ENCODE results near the gene PAPSS1. TPM values are rescaled to one million over a fixed set of nuclear protein-coding genes. Genes with fewer than 3 reads are reported as not detected.
"Not testable (repeated sequence)": the region's sequence is repeated elsewhere in the genome, so short reads cannot be mapped to it uniquely, and the experiment has no call there.

The PAPSS1 gene
- total and polyA plus RNA-seq, 4 experiments from 2014 or later = 23.0 to 38.6 (median 28.7) TPM

DNA sequence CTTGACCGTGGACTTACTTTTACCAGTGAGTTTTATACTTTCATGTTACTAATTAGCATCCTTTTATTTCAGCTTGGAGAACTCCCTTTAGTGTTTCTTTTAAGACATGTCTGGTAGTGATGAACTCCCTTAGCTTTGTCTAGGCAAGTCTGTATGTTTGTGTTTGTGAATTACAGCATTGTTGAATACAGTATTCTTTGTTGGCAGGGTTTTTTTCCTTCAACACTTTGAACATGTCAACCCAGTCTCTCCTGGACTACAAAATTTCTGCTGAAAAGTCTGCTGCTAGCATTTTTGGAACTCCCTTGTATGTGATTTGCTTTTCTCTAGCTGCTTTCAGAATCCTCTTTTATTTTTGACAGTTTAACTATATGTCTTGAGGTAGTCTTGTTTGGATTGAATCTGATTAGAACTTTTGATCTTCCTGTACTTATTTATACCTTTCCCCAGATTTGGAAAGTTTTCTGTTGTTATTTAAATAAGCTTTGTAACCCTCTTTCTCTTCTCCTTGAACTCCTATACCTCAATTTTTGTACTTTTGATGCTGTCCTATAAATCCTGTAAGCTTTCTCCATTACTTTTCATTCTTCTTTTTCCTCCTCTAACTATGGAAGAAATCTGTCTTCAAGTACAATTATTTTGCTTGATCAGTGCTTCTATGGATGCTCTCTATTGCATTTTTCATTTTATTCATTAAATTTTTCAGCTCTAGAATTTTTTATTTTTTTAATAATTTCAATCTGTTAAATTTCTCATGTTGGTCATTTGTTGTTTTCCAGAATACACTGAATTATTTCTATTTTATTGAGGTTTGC lies 14.1 kb downstream of the PAPSS1 start:
- DNase-seq = no peak
- Mint-ChIP-seq H3K36me3 (peaks cover 45 to 54% of the 10 kb centered on the region in 2 donors), H3K4me1 (peaks cover 11 to 32% (median 17%) of the 10 kb centered on the region in 4 donors), H3K27ac (peak overlapping the region in 1 of 7 donors; percentile 57), H3K27me3 (no peaks in the 10 kb centered on the region), H3K4me3 (no peak overlapping the region), H3K9me3 (peaks cover 5 to 53% (median 24%) of the 10 kb centered on the region in 8 donors)
- no peak overlapping the region for H3K4me3 ChIP-seq (ENCODE audit: low read length in 2 of 2)
- H3K4me1 ChIP-seq (ENCODE audit: insufficient read depth, low read length) = no peaks in the 10 kb centered on the region
- H3K36me3 ChIP-seq (ENCODE audit: insufficient read depth, low read length) = no peaks in the 10 kb centered on the region
- H3K27me3 ChIP-seq (ENCODE audit: insufficient read depth, low read length) = no peaks in the 10 kb centered on the region
- intact Hi-C loops (cut with micrococcal nuclease) = no loop called here
- ChIA-PET CTCF (ENCODE audit: partially characterized antibody) (interaction anchor here (0.8 kb wide), 1 partner anchor 313 kb away, joined by 3 read pairs; no protein-coding TSS in a partner anchor), POLR2A (ENCODE audit: partially characterized antibody) (interaction anchor here (2.2 kb wide), 1 partner anchor 15 kb away, joined by 6 read pairs; the partner anchor contains the start of gene PAPSS1)
- peaks cover 5 to 10% of the 10 kb centered on the region in 2 donors for H3K9me3 ChIP-seq (ENCODE audit: control insufficient read depth in 1 of 2, low read length in 2 of 2)
- H3K27ac ChIP-seq (ENCODE audit: low read depth, low read length) = no peak overlapping the region

DNA sequence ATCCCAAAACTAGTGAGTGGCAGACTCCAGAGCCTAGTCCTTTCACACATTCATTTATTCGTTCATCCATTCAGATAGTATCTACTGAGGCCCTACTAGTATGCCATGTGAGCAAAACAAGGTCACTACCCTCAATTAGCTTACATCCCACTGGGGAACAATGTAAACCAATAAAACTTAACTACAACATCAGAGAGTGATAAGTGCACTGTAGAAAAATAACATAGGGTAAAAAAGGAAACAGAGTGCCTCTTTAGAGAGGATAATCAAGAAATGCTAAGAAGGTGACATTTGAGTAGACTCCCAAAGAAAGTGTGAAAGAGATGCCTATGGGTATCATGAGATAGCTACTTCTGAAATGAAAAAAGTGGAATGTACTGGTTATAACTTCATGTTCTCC lies 18.5 kb downstream of the PAPSS1 start:
- DNase-seq = no peak
- no peaks in the 10 kb centered on the region for H3K27me3 Mint-ChIP-seq
- H3K4me3 Mint-ChIP-seq = no peak overlapping the region
- H3K4me3 ChIP-seq (ENCODE audit: low read length in 2 of 2) = no peak overlapping the region
- CTCF ChIA-PET (ENCODE audit: partially characterized antibody) = no interaction called here
- H3K27ac Mint-ChIP-seq = peak overlapping the region in 1 of 7 donors; percentile 11
- POLR2A ChIA-PET (ENCODE audit: partially characterized antibody) = no interaction called here
- H3K4me1 ChIP-seq (ENCODE audit: insufficient read depth, low read length) = no peaks in the 10 kb centered on the region
- peaks cover 56 to 63% of the 10 kb centered on the region in 2 donors for H3K36me3 Mint-ChIP-seq
- no peaks in the 10 kb centered on the region for H3K27me3 ChIP-seq (ENCODE audit: insufficient read depth, low read length)
- intact Hi-C loops (cut with micrococcal nuclease) = no loop called here
- peaks cover 2 to 7% of the 10 kb centered on the region in 2 donors for H3K9me3 ChIP-seq (ENCODE audit: control insufficient read depth in 1 of 2, low read length in 2 of 2)
- H3K27ac ChIP-seq (ENCODE audit: low read depth, low read length) = no peak overlapping the region
- peaks cover 6 to 17% (median 10%) of the 10 kb centered on the region in 4 donors for H3K4me1 Mint-ChIP-seq
- H3K9me3 Mint-ChIP-seq = peaks cover 0 to 33% (median 17%) of the 10 kb centered on the region in 8 donors
- H3K36me3 ChIP-seq (ENCODE audit: insufficient read depth, low read length) = no peaks in the 10 kb centered on the region

DNA sequence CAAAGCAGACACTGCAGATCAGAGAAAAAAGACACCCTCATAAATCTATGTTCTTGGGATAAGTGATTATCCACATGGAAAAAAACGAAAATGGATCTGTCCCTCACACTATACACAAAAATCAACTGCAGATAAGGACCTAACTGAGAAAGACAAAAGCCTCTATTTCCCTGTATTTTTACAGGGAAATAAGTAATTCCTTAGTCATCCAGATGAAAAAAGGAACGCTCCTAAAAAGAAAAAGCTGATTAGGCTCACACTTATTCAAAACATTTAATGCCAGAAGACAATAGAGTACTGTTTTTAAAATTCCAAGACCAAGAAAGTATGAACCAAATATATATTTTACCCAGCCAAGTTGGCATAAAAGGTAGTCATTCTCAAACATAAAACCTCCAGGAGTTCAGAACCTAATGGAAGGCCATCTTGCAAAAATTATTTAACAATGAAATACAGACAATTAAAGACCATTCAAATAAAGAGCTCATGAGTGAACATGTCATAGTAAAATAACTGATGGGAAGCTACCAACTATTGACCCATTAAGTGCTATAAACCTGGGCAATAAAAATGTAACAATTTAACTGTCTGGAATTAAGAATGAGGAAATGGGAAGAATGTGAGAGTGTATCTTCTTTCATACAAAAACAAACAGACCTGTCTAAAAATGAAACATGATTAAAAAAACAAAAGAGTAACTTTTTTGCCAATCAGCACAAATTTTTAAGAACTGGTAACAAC lies 20.4 kb downstream of the PAPSS1 start:
- no peaks in the 10 kb centered on the region for H3K27me3 Mint-ChIP-seq
- POLR2A ChIA-PET (ENCODE audit: partially characterized antibody) = no interaction called here
- H3K4me3 Mint-ChIP-seq = no peak overlapping the region
- intact Hi-C loops (cut with micrococcal nuclease) = loop anchor here (10.0 kb wide), 1 partner anchor 65 kb away; no protein-coding TSS in a partner anchor
- H3K9me3 ChIP-seq (ENCODE audit: control insufficient read depth in 1 of 2, low read length in 2 of 2) = no peaks in the 10 kb centered on the region
- no peak for DNase-seq
- H3K27me3 ChIP-seq (ENCODE audit: insufficient read depth, low read length) = no peaks in the 10 kb centered on the region
- H3K27ac Mint-ChIP-seq = no peak overlapping the region
- H3K36me3 ChIP-seq (ENCODE audit: insufficient read depth, low read length) = no peaks in the 10 kb centered on the region
- CTCF ChIA-PET (ENCODE audit: partially characterized antibody) = no interaction called here
- peaks cover 0 to 15% (median 3%) of the 10 kb centered on the region in 8 donors for H3K9me3 Mint-ChIP-seq
- no peak overlapping the region for H3K4me3 ChIP-seq (ENCODE audit: low read length in 2 of 2)
- no peaks in the 10 kb centered on the region for H3K4me1 ChIP-seq (ENCODE audit: insufficient read depth, low read length)
- peaks cover 6 to 17% (median 13%) of the 10 kb centered on the region in 4 donors for H3K4me1 Mint-ChIP-seq
- no peak overlapping the region for H3K27ac ChIP-seq (ENCODE audit: low read depth, low read length)
- H3K36me3 Mint-ChIP-seq = peaks cover 62 to 66% of the 10 kb centered on the region in 2 donors

DNA sequence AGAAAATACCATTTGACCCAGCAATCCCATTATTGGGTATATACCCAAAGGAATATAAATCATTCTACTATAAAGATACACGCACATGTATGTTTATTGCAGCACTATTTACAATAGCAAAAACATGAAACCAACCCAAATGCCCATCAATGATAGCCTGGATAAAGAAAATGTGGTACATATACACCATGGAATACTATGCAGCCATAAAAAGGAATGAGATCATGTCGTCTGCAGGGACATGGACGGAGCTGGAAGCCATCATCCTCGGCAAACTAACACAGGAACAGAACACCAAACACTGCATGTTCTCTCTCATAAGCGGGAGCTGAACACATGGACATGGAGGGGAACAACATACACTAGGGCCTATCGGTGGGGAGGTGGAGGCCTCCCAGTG lies 23.8 kb downstream of the PAPSS1 start:
- Mint-ChIP-seq H3K27ac (peak overlapping the region in 1 of 7 donors; percentile 10), H3K36me3 (peaks cover 70 to 71% of the 10 kb centered on the region in 2 donors)

DNA sequence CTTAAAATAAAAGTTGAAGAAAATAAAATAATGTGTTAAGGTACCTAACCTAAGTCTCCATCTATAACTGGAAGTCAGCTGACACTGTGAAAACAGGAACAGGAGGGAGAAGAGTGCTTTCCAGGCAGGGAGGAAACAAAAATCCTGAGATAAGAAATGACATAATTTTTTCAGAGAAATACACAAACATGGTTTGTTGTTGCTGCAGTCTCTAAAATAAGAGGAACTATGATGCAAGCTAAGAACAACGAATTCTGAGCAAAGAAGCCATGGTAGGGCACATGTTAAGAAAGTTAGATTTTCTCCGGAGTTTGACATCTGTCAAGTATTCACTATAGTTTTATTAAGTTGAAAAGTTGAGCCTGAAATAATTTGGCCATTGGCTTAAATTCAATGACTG lies 26.9 kb downstream of the PAPSS1 start:
- Histone ChIP-seq H3K4me1 (ENCODE audit: insufficient read depth, low read length) (peaks cover 23% of the 10 kb centered on the region), H3K36me3 (ENCODE audit: insufficient read depth, low read length) (no peaks in the 10 kb centered on the region), H3K27ac (ENCODE audit: low read depth, low read length) (no peak overlapping the region), H3K27me3 (ENCODE audit: insufficient read depth, low read length) (no peaks in the 10 kb centered on the region), H3K9me3 (ENCODE audit: control insufficient read depth in 1 of 2, low read length in 2 of 2) (no peaks in the 10 kb centered on the region), H3K4me3 (ENCODE audit: low read length in 2 of 2) (no peak overlapping the region)
- H3K4me3 Mint-ChIP-seq = peak overlapping the region in 2 of 8 donors; percentile 2 to 24
- ChIA-PET CTCF (ENCODE audit: partially characterized antibody) (no interaction called here), POLR2A (ENCODE audit: partially characterized antibody) (interaction anchor here (0.8 kb wide), 1 partner anchor 27 kb away, joined by 3 read pairs; the partner anchor contains the start of gene PAPSS1)
- no peaks in the 10 kb centered on the region for H3K27me3 Mint-ChIP-seq
- DNase-seq = no peak
- no peaks in the 10 kb centered on the region for H3K9me3 Mint-ChIP-seq
- peaks cover 19 to 28% (median 26%) of the 10 kb centered on the region in 4 donors for H3K4me1 Mint-ChIP-seq
- H3K27ac Mint-ChIP-seq = peak overlapping the region in 2 of 7 donors; percentile 69 to 90
- peaks cover 43 to 46% of the 10 kb centered on the region in 2 donors for H3K36me3 Mint-ChIP-seq
- intact Hi-C loops (cut with micrococcal nuclease) = loop anchor here (10.0 kb wide), 1 partner anchor 58 kb away; no protein-coding TSS in a partner anchor

More for the DNA sequence above, 23.8 kb downstream of the PAPSS1 start:
- H3K27me3 Mint-ChIP-seq; H3K27me3 ChIP-seq (ENCODE audit: insufficient read depth, low read length); H3K27ac ChIP-seq (ENCODE audit: low read depth, low read length); H3K9me3 Mint-ChIP-seq; POLR2A ChIA-PET (ENCODE audit: partially characterized antibody); H3K36me3 ChIP-seq (ENCODE audit: insufficient read depth, low read length); H3K9me3 ChIP-seq (ENCODE audit: control insufficient read depth in 1 of 2, low read length in 2 of 2); H3K4me3 ChIP-seq (ENCODE audit: low read length in 2 of 2); CTCF ChIA-PET (ENCODE audit: partially characterized antibody); H3K4me3 Mint-ChIP-seq: not testable (repeated sequence)
- DNase-seq = peak in 1 of 5 donors; percentile 39
- peaks cover 19 to 28% (median 26%) of the 10 kb centered on the region in 4 donors for H3K4me1 Mint-ChIP-seq
- intact Hi-C loops (cut with micrococcal nuclease) = loop anchor here (10.0 kb wide), 1 partner anchor 61 kb away; no protein-coding TSS in a partner anchor
- peaks cover 23% of the 10 kb centered on the region for H3K4me1 ChIP-seq (ENCODE audit: insufficient read depth, low read length)

DNA sequence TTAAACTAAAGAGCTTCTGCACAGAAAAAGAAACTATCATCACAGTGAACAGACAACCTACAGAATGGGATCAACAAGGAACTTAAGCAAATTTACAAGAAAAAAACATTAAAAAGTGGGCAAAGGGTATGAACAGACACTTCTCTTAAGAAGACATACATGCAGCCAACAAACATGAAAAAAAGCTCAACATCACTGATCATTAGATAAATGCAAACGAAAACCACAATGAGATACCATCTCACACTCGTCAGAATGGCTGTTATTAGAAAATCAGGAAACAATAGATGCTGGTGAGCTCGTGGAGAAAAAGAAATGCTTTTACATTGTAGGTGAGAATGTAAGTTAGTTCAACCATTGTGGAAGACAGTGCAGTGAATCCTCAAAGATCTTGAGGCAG lies 27.8 kb downstream of the PAPSS1 start:
- peak overlapping the region in 2 of 8 donors; percentile 2 to 64 for H3K4me3 Mint-ChIP-seq
- Histone ChIP-seq H3K4me3 (ENCODE audit: low read length in 2 of 2) (no peak overlapping the region), H3K9me3 (ENCODE audit: control insufficient read depth in 1 of 2, low read length in 2 of 2) (no peaks in the 10 kb centered on the region), H3K4me1 (ENCODE audit: insufficient read depth, low read length) (peaks cover 23% of the 10 kb centered on the region), H3K27ac (ENCODE audit: low read depth, low read length) (no peak overlapping the region), H3K36me3 (ENCODE audit: insufficient read depth, low read length) (no peaks in the 10 kb centered on the region), H3K27me3 (ENCODE audit: insufficient read depth, low read length) (no peaks in the 10 kb centered on the region)
- ChIA-PET CTCF (ENCODE audit: partially characterized antibody) (no interaction called here), POLR2A (ENCODE audit: partially characterized antibody) (interaction anchor here (0.9 kb wide), 1 partner anchor 27 kb away, joined by 4 read pairs; the partner anchor contains the start of gene PAPSS1)
- DNase-seq = peak in 3 of 5 donors; percentile 8 to 37 (median 26)
- peak overlapping the region in 3 of 7 donors; percentile 53 to 62 (median 57) for H3K27ac Mint-ChIP-seq
- peaks cover 37 to 43% of the 10 kb centered on the region in 2 donors for H3K36me3 Mint-ChIP-seq
- H3K4me1 Mint-ChIP-seq = peaks cover 19 to 28% (median 26%) of the 10 kb centered on the region in 4 donors
- H3K27me3 Mint-ChIP-seq = no peaks in the 10 kb centered on the region
- H3K9me3 Mint-ChIP-seq = no peaks in the 10 kb centered on the region
- intact Hi-C loops (cut with micrococcal nuclease) = loop anchor here (10.0 kb wide), 1 partner anchor 57 kb away; no protein-coding TSS in a partner anchor

All from CD4-positive, alpha-beta memory T cell (primary cell).